Uterus (tissue), 4 donors: ENCODE data around the gene CD300LG. TPM values are rescaled to one million over a fixed set of nuclear protein-coding genes. Genes with fewer than 3 reads are reported as not detected.

ENCODE experiments used
- DNase-seq, 2 donors: peaks; one replicate each; pipeline ENCODE4 v3.0.0-alpha.2; 2019 to 2020
- H3K27ac ChIP-seq, 2 donors: fragments of 200-600 bp; sonication (generic); 1 replicate in 1 of 2; 2 replicates in 1 of 2; pipeline ENCODE4 v1.5.1; 2016 to 2018
- H3K27me3 ChIP-seq, 2 donors: fragments of 200-600 bp; sonication (generic); one replicate each; pipeline ENCODE4 v1.5.1; 2018 to 2019; ENCODE audit warnings: control low read depth in 1 of 2
- H3K36me3 ChIP-seq, 2 donors: fragments of 200-600 bp; sonication (generic); one replicate each; pipeline ENCODE4 v1.5.1; 2019; ENCODE audit warnings: control low read depth in 1 of 2
- H3K4me1 ChIP-seq, 2 donors: fragments of 200-600 bp; sonication (generic); one replicate each; pipeline ENCODE4 v1.5.1; 2018 to 2019; ENCODE audit warnings: control low read depth in 1 of 2
- H3K4me3 ChIP-seq, 2 donors: fragments of 200-600 bp; sonication (generic); 1 replicate in 1 of 2; 2 replicates in 1 of 2; pipeline ENCODE4 v1.5.1; 2018 to 2019; ENCODE audit warnings: mild to moderate bottlenecking in 1 of 2
- H3K9me3 ChIP-seq, 2 donors: fragments of 200-600 bp; sonication (generic); one replicate each; pipeline ENCODE4 v1.5.1; 2019; ENCODE audit warnings: control low read depth in 1 of 2
- POLR2A ChIP-seq, 2 donors: fragments of 450-650 bp; IDR thresholded peaks; one replicate each; pipeline ENCODE4 v1.6.1; 2016; ENCODE audit warnings: antibody characterized with exemption in 2 of 2, mild to moderate bottlenecking in 1 of 2, moderate library complexity in 1 of 2
- intact Hi-C: fragments of 100-400 bp; cut with DNase I; formaldehyde crosslinking; loops from one replicate; pipeline ENCODE4 v1.15.1; 2023; ENCODE audit warnings: low total_unique reads
- total RNA-seq, 4 donors: library from RNA; depleted of rRNA in 3 of 4; stranded (reverse); fragments of >200 nt in 3 of 4; gene quantifications; one replicate each; pipeline versions ENCODE4 v1.1.0 to v1.2.4, GENCODE V29; 2014 to 2023
- TF ChIP-seq, protein P1 (sequence below), 4 experiments: fragments of 200-600 bp in 2 of 4; fragments of 450-650 bp in 2 of 4; sonication (generic) in 2 of 4; IDR thresholded peaks; one replicate each; pipeline ENCODE4 v1.5.1; 2016 to 2019; ENCODE audit warnings: antibody characterized with exemption in 4 of 4, mild to moderate bottlenecking in 2 of 4, moderate library complexity in 1 of 4
- donor health status: DM: yes; HTN: yes; CAD: no.

CD300LG gene
- total RNA-seq, 4 donors from 2014 or later, result 2.1 to 6.5 (median 6.2) TPM; not detected in 1

DNA sequence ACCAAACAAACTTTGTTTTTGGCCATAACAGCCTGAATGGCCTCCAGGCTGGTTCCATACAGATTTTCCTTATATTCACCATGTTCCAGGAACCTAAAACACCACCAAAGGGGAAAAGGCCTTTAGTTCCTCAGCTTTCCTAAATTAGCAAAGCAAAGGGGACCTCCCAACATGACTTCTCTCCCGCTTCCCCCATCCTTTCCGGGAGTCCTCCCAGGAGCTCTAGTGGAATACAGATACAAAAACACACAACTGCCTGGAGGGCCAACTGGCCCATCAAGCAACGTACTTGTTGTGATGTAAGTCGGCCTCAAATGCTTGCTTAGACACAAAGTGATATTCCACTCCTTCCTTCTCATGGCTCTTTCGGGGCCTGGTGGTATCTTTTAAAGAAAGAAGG lies 36.2 kb upstream of the CD300LG start:
- Histone ChIP-seq H3K27me3 (no peaks in the 10 kb centered on the region), H3K36me3 (no peaks in the 10 kb centered on the region), H3K9me3 (no peaks in the 10 kb centered on the region), H3K4me1 (no peaks in the 10 kb centered on the region), H3K4me3 (no peak overlapping the region), H3K27ac (no peak overlapping the region)
- no peak for TF ChIP-seq POLR2A (IDR thresholded peaks at IDR 0.05)
- TF ChIP-seq, protein P1, sequence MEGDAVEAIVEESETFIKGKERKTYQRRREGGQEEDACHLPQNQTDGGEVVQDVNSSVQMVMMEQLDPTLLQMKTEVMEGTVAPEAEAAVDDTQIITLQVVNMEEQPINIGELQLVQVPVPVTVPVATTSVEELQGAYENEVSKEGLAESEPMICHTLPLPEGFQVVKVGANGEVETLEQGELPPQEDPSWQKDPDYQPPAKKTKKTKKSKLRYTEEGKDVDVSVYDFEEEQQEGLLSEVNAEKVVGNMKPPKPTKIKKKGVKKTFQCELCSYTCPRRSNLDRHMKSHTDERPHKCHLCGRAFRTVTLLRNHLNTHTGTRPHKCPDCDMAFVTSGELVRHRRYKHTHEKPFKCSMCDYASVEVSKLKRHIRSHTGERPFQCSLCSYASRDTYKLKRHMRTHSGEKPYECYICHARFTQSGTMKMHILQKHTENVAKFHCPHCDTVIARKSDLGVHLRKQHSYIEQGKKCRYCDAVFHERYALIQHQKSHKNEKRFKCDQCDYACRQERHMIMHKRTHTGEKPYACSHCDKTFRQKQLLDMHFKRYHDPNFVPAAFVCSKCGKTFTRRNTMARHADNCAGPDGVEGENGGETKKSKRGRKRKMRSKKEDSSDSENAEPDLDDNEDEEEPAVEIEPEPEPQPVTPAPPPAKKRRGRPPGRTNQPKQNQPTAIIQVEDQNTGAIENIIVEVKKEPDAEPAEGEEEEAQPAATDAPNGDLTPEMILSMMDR (IDR thresholded peaks at IDR 0.05), result no peak
- intact Hi-C loops, result no loop called here
- no peak for DNase-seq

GRCh38 chr17:43812396-43813265 lies 34.3 kb upstream of the CD300LG start:
- no peaks in the 10 kb centered on the region for H3K36me3 ChIP-seq
- TF ChIP-seq, protein P1 (IDR thresholded peaks at IDR 0.05), result no peak
- no peak for TF ChIP-seq POLR2A (IDR thresholded peaks at IDR 0.05)
- H3K9me3 ChIP-seq, result no peaks in the 10 kb centered on the region
- no peak overlapping the region for H3K27ac ChIP-seq
- DNase-seq, result no peak
- intact Hi-C loops, result no loop called here
- H3K27me3 ChIP-seq, result no peaks in the 10 kb centered on the region
- H3K4me1 ChIP-seq, result no peaks in the 10 kb centered on the region
- no peak overlapping the region for H3K4me3 ChIP-seq

DNA sequence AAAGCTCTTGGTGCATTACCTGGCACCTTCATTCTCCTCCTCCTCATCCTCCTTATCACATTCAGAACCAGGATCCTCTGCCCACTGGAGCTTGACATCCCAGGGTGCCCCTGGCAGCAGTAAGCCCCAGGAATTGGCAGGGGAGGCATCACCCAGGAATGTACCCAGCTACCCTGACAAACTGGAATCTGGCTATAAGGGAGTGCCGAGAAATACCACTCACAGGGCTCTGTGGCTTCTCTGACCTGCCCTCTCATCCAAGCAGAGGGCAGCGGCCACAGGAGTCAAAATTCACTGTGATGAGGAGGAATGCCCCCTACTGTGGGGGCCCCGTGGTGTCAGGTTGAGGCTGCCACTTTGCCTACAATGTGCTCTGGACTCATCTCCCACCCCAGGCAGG lies 33.6 kb upstream of the CD300LG start:
- intact Hi-C loops, result no loop called here
- H3K27me3 ChIP-seq, result no peaks in the 10 kb centered on the region
- H3K27ac ChIP-seq, result no peak overlapping the region
- no peaks in the 10 kb centered on the region for H3K9me3 ChIP-seq
- H3K4me1 ChIP-seq, result no peaks in the 10 kb centered on the region
- no peak for DNase-seq
- TF ChIP-seq POLR2A (IDR thresholded peaks at IDR 0.05), result no peak
- TF ChIP-seq, protein P1 (IDR thresholded peaks at IDR 0.05), result no peak
- H3K4me3 ChIP-seq, result no peak overlapping the region
- no peaks in the 10 kb centered on the region for H3K36me3 ChIP-seq

- intact Hi-C loops, result no loop called here
- no peak for TF ChIP-seq POLR2A (IDR thresholded peaks at IDR 0.05)
- DNase-seq, result no peak
- no peaks in the 10 kb centered on the region for H3K27me3 ChIP-seq
- H3K9me3 ChIP-seq, result no peaks in the 10 kb centered on the region
- no peaks in the 10 kb centered on the region for H3K4me1 ChIP-seq
- H3K36me3 ChIP-seq, result no peaks in the 10 kb centered on the region
- H3K27ac ChIP-seq, result no peak overlapping the region
- no peak overlapping the region for H3K4me3 ChIP-seq
Observed at GRCh38 chr17:43814026-43814425, 33.0 kb upstream of the CD300LG start.

GRCh38 chr17:43814714-43815113 lies 32.3 kb upstream of the CD300LG start:
- H3K27me3 ChIP-seq, result no peaks in the 10 kb centered on the region
- H3K36me3 ChIP-seq, result no peaks in the 10 kb centered on the region
- TF ChIP-seq POLR2A (IDR thresholded peaks at IDR 0.05), result no peak
- TF ChIP-seq, protein P1 (IDR thresholded peaks at IDR 0.05), result no peak
- no peak overlapping the region for H3K27ac ChIP-seq
- no peaks in the 10 kb centered on the region for H3K4me1 ChIP-seq
- H3K4me3 ChIP-seq, result no peak overlapping the region
- no peak for DNase-seq
- intact Hi-C loops, result no loop called here
- H3K9me3 ChIP-seq, result no peaks in the 10 kb centered on the region
